ENCODE results near the gene MMD2. TPM values are rescaled to one million over a fixed set of nuclear protein-coding genes. Genes with fewer than 3 reads are reported as not detected.

The MMD2 gene
- total and polyA plus RNA-seq, 12 donors, result 0.03 to 0.17 TPM; not detected in 10

DNA sequence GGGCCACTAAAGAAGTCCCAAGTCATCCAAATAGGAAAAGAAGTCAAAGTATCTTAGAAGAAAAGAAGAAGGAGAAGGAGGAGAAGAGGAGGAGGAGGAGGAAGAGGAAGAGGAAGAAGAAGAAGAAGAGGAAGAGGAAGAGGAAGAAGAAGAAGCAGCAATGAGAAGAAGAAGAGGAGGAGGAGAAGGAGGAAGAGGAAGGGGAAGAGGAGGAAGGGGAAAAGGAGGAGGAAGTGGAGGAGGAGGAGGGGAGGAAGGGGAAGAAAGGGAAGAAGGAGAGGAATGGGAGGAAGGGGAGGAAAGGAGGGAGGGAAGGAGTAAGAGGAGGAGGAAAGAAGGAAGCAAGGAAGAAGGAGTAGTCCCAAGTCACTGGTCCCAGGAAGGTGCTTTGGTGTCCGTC, 53.8 kb downstream of the MMD2 start:
- Histone ChIP-seq H3K27me3 (no peaks in the 10 kb centered on the region), H3K9me3 (replicated peaks in 1 of 3) (no peaks in the 10 kb centered on the region), H3K4me1 (replicated peaks in 1 of 2) (no peaks in the 10 kb centered on the region), H3K4me3 (no peak overlapping the region), H3K27ac (no peak overlapping the region), H3K36me3 (replicated peaks in 1 of 2) (no peaks in the 10 kb centered on the region)
- TF ChIP-seq POLR2A (IDR thresholded peaks at IDR 0.05), result no peak
- TF ChIP-seq, protein P1, sequence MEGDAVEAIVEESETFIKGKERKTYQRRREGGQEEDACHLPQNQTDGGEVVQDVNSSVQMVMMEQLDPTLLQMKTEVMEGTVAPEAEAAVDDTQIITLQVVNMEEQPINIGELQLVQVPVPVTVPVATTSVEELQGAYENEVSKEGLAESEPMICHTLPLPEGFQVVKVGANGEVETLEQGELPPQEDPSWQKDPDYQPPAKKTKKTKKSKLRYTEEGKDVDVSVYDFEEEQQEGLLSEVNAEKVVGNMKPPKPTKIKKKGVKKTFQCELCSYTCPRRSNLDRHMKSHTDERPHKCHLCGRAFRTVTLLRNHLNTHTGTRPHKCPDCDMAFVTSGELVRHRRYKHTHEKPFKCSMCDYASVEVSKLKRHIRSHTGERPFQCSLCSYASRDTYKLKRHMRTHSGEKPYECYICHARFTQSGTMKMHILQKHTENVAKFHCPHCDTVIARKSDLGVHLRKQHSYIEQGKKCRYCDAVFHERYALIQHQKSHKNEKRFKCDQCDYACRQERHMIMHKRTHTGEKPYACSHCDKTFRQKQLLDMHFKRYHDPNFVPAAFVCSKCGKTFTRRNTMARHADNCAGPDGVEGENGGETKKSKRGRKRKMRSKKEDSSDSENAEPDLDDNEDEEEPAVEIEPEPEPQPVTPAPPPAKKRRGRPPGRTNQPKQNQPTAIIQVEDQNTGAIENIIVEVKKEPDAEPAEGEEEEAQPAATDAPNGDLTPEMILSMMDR (IDR thresholded peaks at IDR 0.05), result no peak
- intact Hi-C loops (cut with DNase I), result no loop called here
- WGBS, 4 donors, result 45 to 73% (median 66%) methylated on average over 1 of the region's 1 CpG
- DNase-seq, result no peak

DNA sequence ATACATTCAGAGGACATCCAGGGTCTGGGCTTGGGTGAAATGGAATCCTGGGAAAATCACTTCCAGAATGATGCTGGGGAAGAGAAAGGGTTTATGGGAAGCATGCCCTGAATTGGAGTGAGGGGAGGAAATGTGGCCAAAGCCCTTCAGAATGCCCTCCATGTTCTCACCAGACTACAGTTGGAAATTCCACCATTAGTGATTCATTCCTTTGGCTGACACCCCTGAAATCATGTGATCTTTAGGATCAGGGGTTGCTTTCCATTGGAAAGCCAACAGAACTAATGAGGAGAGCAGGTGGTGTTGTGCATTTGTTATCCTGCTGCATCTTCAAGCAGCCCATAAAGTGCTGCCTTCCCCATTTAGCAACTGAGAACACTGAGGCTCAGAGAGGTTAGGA, 54.6 kb downstream of the MMD2 start:
- Histone ChIP-seq H3K4me3 (no peak overlapping the region), H3K27ac (no peak overlapping the region), H3K9me3 (replicated peaks in 1 of 3) (no peaks in the 10 kb centered on the region), H3K4me1 (replicated peaks in 1 of 2) (no peaks in the 10 kb centered on the region), H3K27me3 (no peaks in the 10 kb centered on the region), H3K36me3 (replicated peaks in 1 of 2) (no peaks in the 10 kb centered on the region)
- TF ChIP-seq POLR2A (IDR thresholded peaks at IDR 0.05), result no peak
- TF ChIP-seq, protein P1 (IDR thresholded peaks at IDR 0.05), result no peak
- no peak for DNase-seq
- intact Hi-C loops (cut with DNase I), result no loop called here

- H3K27ac ChIP-seq, result no peak overlapping the region
- H3K36me3 ChIP-seq (replicated peaks in 1 of 2), result no peaks in the 10 kb centered on the region
- DNase-seq, result no peak
- no peak for TF ChIP-seq POLR2A (IDR thresholded peaks at IDR 0.05)
- TF ChIP-seq, protein P1 (IDR thresholded peaks at IDR 0.05), result no peak
- intact Hi-C loops (cut with DNase I), result no loop called here
- no peaks in the 10 kb centered on the region for H3K4me1 ChIP-seq (replicated peaks in 1 of 2)
- H3K27me3 ChIP-seq, result no peaks in the 10 kb centered on the region
- no peak overlapping the region for H3K4me3 ChIP-seq
- WGBS, 4 donors, result 81 to 85% (median 82%) methylated on average over 11 of the region's 11 CpGs
- H3K9me3 ChIP-seq (replicated peaks in 1 of 3), result no peaks in the 10 kb centered on the region
Measured at GRCh38 chr7:4895766-4896165, 63.2 kb downstream of the MMD2 start.

- no peak for DNase-seq
- Histone ChIP-seq H3K4me3 (no peak overlapping the region), H3K36me3 (replicated peaks in 1 of 2) (no peaks in the 10 kb centered on the region), H3K9me3 (replicated peaks in 1 of 3) (no peaks in the 10 kb centered on the region), H3K4me1 (replicated peaks in 1 of 2) (no peaks in the 10 kb centered on the region), H3K27me3 (no peaks in the 10 kb centered on the region), H3K27ac (no peak overlapping the region)
- 83 to 86% (median 84%) methylated on average over 1 to 9 of the region's 9 CpGs for WGBS, 4 donors
- TF ChIP-seq, protein P1 (IDR thresholded peaks at IDR 0.05), result no peak
- TF ChIP-seq POLR2A (IDR thresholded peaks at IDR 0.05), result no peak
- intact Hi-C loops (cut with DNase I), result no loop called here
Measured at GRCh38 chr7:4894482-4894881, 64.5 kb downstream of the MMD2 start.

Measured in adrenal gland (tissue), 12 donors.